ENCODE results near the gene LRIT1. TPM values are rescaled to one million over a fixed set of nuclear protein-coding genes. Genes with fewer than 3 reads are reported as not detected.

LRIT1 gene
- total RNA-seq, 1 experiment from 2014 or later, result not detected

- Histone ChIP-seq H3K4me2 (ENCODE audit: low read length) (no peak overlapping the region), H4K20me1 (ENCODE audit: insufficient read depth) (no peaks in the 10 kb centered on the region), H3K79me2 (ENCODE audit: insufficient read depth, low read length) (no peaks in the 10 kb centered on the region), H3K36me3 (ENCODE audit: control insufficient read depth in 1 of 2, insufficient read depth in 2 of 2, low read length in 2 of 2) (no peaks in the 10 kb centered on the region), H3K4me3 (replicated peaks in 1 of 2; ENCODE audit: low read depth in 1 of 2, low read length in 2 of 2) (no peak overlapping the region), H3K9me2 (ENCODE audit: insufficient read depth) (no peaks in the 10 kb centered on the region), H3K27me3 (ENCODE audit: insufficient read depth, low read length) (peaks cover 6% of the 10 kb centered on the region; the same call in 1 of the 2 replicates), H3K9me3 (ENCODE audit: control insufficient read depth in 1 of 2, insufficient read depth in 1 of 2, low read depth in 1 of 2, low read length in 2 of 2) (no peaks in the 10 kb centered on the region), H3K27ac (ENCODE audit: low read depth, low read length) (no peak overlapping the region), H3K4me1 (ENCODE audit: control insufficient read depth in 1 of 2, insufficient read depth in 2 of 2, low read length in 2 of 2) (no peaks in the 10 kb centered on the region), H2AFZ (ENCODE audit: low read depth, low read length, poor library complexity, severe bottlenecking) (no peak overlapping the region), H3K9ac (ENCODE audit: low read length) (no peak overlapping the region)
- TF ChIP-seq, protein P1, sequence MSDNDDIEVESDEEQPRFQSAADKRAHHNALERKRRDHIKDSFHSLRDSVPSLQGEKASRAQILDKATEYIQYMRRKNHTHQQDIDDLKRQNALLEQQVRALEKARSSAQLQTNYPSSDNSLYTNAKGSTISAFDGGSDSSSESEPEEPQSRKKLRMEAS (IDR thresholded peaks at IDR 0.05), result no peak
- TF ChIP-seq SIN3A (IDR thresholded peaks at IDR 0.05; ENCODE audit: low read depth), result no peak
- no peak for TF ChIP-seq ZNF274 (IDR thresholded peaks at IDR 0.05; ENCODE audit: low read depth, low read length)
- no peak for TF ChIP-seq POLR2AphosphoS5 (IDR thresholded peaks at IDR 0.05; ENCODE audit: low read depth, low read length)
- TF ChIP-seq, protein P2, sequence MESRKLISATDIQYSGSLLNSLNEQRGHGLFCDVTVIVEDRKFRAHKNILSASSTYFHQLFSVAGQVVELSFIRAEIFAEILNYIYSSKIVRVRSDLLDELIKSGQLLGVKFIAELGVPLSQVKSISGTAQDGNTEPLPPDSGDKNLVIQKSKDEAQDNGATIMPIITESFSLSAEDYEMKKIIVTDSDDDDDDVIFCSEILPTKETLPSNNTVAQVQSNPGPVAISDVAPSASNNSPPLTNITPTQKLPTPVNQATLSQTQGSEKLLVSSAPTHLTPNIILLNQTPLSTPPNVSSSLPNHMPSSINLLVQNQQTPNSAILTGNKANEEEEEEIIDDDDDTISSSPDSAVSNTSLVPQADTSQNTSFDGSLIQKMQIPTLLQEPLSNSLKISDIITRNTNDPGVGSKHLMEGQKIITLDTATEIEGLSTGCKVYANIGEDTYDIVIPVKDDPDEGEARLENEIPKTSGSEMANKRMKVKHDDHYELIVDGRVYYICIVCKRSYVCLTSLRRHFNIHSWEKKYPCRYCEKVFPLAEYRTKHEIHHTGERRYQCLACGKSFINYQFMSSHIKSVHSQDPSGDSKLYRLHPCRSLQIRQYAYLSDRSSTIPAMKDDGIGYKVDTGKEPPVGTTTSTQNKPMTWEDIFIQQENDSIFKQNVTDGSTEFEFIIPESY (IDR thresholded peaks at IDR 0.05; ENCODE audit: extremely low read depth, insufficient replicate concordance, low read length), result no peak
- TF ChIP-seq ATF3 (IDR thresholded peaks at IDR 0.05), result no peak
- no peak for TF ChIP-seq SP1 (IDR thresholded peaks at IDR 0.05; ENCODE audit: low read depth)
- TF ChIP-seq CEBPB (IDR thresholded peaks at IDR 0.05; ENCODE audit: low read depth), result no peak
- no peak for TF ChIP-seq FOSL1 (IDR thresholded peaks at IDR 0.05; ENCODE audit: low read depth)
- no peak for TF ChIP-seq ELF1 (IDR thresholded peaks at IDR 0.05; ENCODE audit: borderline replicate concordance, low read depth)
- no peak for TF ChIP-seq RAD21 (IDR thresholded peaks at IDR 0.05; ENCODE audit: low read depth)
- TF ChIP-seq CTCF (IDR thresholded peaks at IDR 0.05 in 2 of 3, conservative IDR thresholded peaks at IDR 0.05 in 1 of 3; ENCODE audit: borderline replicate concordance in 1 of 3, insufficient read depth in 1 of 3, low read depth in 2 of 3, low read length in 2 of 3), result no peak
- TF ChIP-seq SRF (IDR thresholded peaks at IDR 0.05; ENCODE audit: low read depth), result no peak
- TF ChIP-seq EZH2 (IDR thresholded peaks at IDR 0.05), result no peak
- TF ChIP-seq, protein P3, sequence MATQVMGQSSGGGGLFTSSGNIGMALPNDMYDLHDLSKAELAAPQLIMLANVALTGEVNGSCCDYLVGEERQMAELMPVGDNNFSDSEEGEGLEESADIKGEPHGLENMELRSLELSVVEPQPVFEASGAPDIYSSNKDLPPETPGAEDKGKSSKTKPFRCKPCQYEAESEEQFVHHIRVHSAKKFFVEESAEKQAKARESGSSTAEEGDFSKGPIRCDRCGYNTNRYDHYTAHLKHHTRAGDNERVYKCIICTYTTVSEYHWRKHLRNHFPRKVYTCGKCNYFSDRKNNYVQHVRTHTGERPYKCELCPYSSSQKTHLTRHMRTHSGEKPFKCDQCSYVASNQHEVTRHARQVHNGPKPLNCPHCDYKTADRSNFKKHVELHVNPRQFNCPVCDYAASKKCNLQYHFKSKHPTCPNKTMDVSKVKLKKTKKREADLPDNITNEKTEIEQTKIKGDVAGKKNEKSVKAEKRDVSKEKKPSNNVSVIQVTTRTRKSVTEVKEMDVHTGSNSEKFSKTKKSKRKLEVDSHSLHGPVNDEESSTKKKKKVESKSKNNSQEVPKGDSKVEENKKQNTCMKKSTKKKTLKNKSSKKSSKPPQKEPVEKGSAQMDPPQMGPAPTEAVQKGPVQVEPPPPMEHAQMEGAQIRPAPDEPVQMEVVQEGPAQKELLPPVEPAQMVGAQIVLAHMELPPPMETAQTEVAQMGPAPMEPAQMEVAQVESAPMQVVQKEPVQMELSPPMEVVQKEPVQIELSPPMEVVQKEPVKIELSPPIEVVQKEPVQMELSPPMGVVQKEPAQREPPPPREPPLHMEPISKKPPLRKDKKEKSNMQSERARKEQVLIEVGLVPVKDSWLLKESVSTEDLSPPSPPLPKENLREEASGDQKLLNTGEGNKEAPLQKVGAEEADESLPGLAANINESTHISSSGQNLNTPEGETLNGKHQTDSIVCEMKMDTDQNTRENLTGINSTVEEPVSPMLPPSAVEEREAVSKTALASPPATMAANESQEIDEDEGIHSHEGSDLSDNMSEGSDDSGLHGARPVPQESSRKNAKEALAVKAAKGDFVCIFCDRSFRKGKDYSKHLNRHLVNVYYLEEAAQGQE (IDR thresholded peaks at IDR 0.05; ENCODE audit: low read depth), result no peak
- no peak for TF ChIP-seq CBX3 (IDR thresholded peaks at IDR 0.05; ENCODE audit: low read depth)
- no peak for TF ChIP-seq JUND (IDR thresholded peaks at IDR 0.05)
- no peak for TF ChIP-seq TCF7L2 (IDR thresholded peaks at IDR 0.05; ENCODE audit: borderline replicate concordance, extremely low read depth, insufficient read depth, insufficient read length)
- intact Hi-C loops (cut with micrococcal nuclease), result no loop called here
- DNase-seq (ENCODE audit: low read depth, low spot score) (no peak), ATAC-seq (no peak)
- BruUV-seq (replicated peaks), result no TSS peak
- ChIA-PET RAD21 (ENCODE audit: low non-redundant PET in 1 of 2, low total read pairs in 2 of 2, uncharacterized antibody in 2 of 2, unreplicated experiment in 2 of 2) (no interaction called here), CTCF (interaction anchor here (1.0 kb wide), 1 partner anchor 13 kb away, joined by 3 read pairs; no protein-coding TSS in a partner anchor), POLR2A (no interaction called here)
Measured at GRCh38 chr10:84243759-84244158, 2.4 kb upstream of the LRIT1 start.

All from HCT116 (cell line).